H7 (cell line): Measurements from ENCODE around the gene EXOSC6. TPM values are rescaled to one million over a fixed set of nuclear protein-coding genes. Genes with fewer than 3 reads are reported as not detected.
"Not testable (repeated sequence)": the region's sequence is repeated elsewhere in the genome, so short reads cannot be mapped to it uniquely, and the experiment has no call there.

ENCODE experiments used
- DNase-seq: peaks from one replicate; pipeline ENCODE4 v3.0.0; 2012
- H3K27me3 ChIP-seq: 2 replicates; pipeline ENCODE4 v1.6.0; 2011; ENCODE audit warnings: mild to moderate bottlenecking, low read length; ENCODE audit not compliant: control insufficient read depth, insufficient read depth
- H3K36me3 ChIP-seq: replicated peaks from 2 replicates; pipeline ENCODE4 v1.5.1; 2011; ENCODE audit warnings: low read length; ENCODE audit not compliant: control insufficient read depth, insufficient read depth
- H3K4me3 ChIP-seq: 2 replicates; pipeline ENCODE4 v1.5.1; 2011; ENCODE audit warnings: low read depth, mild to moderate bottlenecking, control low read depth, low read length, moderate library complexity; ENCODE audit not compliant: insufficient read depth
- total RNA-seq: library from RNA; depleted of rRNA; stranded (reverse); fragments of >200 nt; shearing (Covaris generic); gene quantifications from 2 replicates; pipeline ENCODE4 v1.2.3, GENCODE V29; 2014

The EXOSC6 gene
- total RNA-seq, 1 experiment from 2014 or later: 18.4 TPM

GRCh38 chr16:70267922-70268321 lies 16.2 kb upstream of the EXOSC6 start:
- peaks cover 68% of the 10 kb centered on the region for H3K36me3 ChIP-seq
- not testable (repeated sequence) for H3K4me3 ChIP-seq, H3K27me3 ChIP-seq, DNase-seq

- Histone ChIP-seq H3K27me3 (no peaks in the 10 kb centered on the region), H3K36me3 (peaks cover 69% of the 10 kb centered on the region), H3K4me3 (no peak overlapping the region)
- peak; percentile 85 for DNase-seq
These were observed 15.8 kb upstream of the EXOSC6 start for GRCh38 chr16:70267516-70267915.

- not testable (repeated sequence) for H3K4me3 ChIP-seq, DNase-seq, H3K27me3 ChIP-seq
- H3K36me3 ChIP-seq: peaks cover 72% of the 10 kb centered on the region
These were observed 8.2 kb upstream of the EXOSC6 start for GRCh38 chr16:70259903-70260302.

DNA sequence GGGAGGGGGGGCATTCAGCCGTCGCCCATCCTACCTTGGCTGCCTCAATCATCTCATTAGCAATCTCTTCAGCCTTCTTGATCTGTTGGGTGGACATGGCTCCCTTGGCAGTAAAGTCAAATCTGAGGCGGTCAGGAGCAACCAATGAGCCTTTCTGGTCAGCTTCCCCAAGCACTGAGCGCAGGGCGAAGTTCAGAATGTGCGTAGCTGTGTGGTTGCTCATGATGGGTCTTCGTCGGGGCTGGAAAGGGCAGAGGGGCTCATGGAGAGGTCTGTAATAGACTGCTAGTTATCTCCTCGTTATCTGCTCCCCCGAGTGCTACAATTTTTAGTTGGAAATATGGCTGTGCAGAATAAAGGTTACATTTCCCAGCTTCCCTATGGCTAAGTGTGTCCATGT lies 7.2 kb upstream of the EXOSC6 start:
- DNase-seq: no peak

GRCh38 chr16:70258065-70258464 lies 6.3 kb upstream of the EXOSC6 start:
- Histone ChIP-seq H3K36me3 (peaks cover 79% of the 10 kb centered on the region), H3K27me3 (no peaks in the 10 kb centered on the region), H3K4me3 (no peak overlapping the region)
- no peak for DNase-seq

More for the DNA sequence above, 7.2 kb upstream of the EXOSC6 start:
- H3K36me3 ChIP-seq: peaks cover 77% of the 10 kb centered on the region
- no peak overlapping the region for H3K4me3 ChIP-seq
- H3K27me3 ChIP-seq: no peaks in the 10 kb centered on the region

DNA sequence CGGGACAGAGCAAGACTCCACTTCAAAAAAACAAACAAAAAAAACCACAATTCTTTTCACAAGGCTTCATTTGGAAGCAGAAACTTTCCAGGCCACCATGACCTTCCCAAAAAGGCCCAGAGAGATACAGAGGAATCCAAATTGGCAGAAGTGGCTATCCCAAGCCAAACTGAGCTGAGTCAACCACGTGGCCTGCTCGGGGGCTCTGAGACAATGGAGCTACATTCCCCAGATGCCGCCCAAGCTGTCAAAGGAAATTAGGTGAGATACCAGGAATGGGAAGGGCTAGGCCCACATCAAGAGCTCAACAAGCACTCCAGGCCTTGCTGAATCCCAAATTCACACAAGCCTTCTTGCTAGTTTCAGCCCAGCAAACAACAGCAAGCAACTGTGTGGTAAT lies 5.7 kb upstream of the EXOSC6 start:
- Histone ChIP-seq H3K27me3 (no peaks in the 10 kb centered on the region), H3K36me3 (peaks cover 82% of the 10 kb centered on the region), H3K4me3 (no peak overlapping the region)
- DNase-seq: no peak

DNA sequence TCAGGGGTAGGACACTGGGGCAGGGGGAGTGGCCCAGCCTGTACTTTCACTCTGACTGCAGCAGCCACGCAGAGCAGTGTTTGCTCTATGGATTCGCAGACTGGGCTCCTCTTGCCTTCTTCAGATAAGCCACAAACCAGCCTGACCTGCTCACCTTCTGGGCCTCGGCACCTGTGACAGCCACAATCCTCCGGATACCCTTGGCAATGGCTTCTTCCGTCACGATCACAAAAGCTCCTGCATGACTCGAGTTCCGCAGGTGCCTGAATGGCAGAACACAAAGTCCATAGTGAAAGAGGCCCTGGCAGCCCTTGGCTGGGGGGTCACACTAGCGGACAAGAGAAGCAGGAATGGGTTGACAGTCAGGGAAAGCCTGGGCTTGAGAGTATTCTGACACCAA lies 3.8 kb upstream of the EXOSC6 start:
- Histone ChIP-seq H3K36me3 (peaks cover 73% of the 10 kb centered on the region), H3K27me3 (no peaks in the 10 kb centered on the region)
- no peak for DNase-seq

GRCh38 chr16:70254965-70255286 lies 3.2 kb upstream of the EXOSC6 start:
- DNase-seq: no peak
- Histone ChIP-seq H3K27me3 (no peaks in the 10 kb centered on the region), H3K4me3 (no peak overlapping the region), H3K36me3 (peaks cover 67% of the 10 kb centered on the region)

More for the DNA sequence above, 3.8 kb upstream of the EXOSC6 start:
- no peak overlapping the region for H3K4me3 ChIP-seq

- Histone ChIP-seq H3K4me3 (no peak overlapping the region), H3K27me3 (no peaks in the 10 kb centered on the region), H3K36me3 (peaks cover 63% of the 10 kb centered on the region)
- DNase-seq: no peak
These were observed 2.6 kb upstream of the EXOSC6 start for GRCh38 chr16:70254180-70254964.

GRCh38 chr16:70253291-70254106 lies 1.8 kb upstream of the EXOSC6 start:
- peak; percentile 77 for DNase-seq
- Histone ChIP-seq H3K36me3 (peaks cover 56% of the 10 kb centered on the region), H3K27me3 (no peaks in the 10 kb centered on the region), H3K4me3 (no peak overlapping the region)

- Histone ChIP-seq H3K4me3 (no peak overlapping the region), H3K36me3 (peaks cover 46% of the 10 kb centered on the region), H3K27me3 (no peaks in the 10 kb centered on the region)
- peak; percentile 80 for DNase-seq
These were observed 732 bp upstream of the EXOSC6 start for GRCh38 chr16:70252355-70252988.

DNA sequence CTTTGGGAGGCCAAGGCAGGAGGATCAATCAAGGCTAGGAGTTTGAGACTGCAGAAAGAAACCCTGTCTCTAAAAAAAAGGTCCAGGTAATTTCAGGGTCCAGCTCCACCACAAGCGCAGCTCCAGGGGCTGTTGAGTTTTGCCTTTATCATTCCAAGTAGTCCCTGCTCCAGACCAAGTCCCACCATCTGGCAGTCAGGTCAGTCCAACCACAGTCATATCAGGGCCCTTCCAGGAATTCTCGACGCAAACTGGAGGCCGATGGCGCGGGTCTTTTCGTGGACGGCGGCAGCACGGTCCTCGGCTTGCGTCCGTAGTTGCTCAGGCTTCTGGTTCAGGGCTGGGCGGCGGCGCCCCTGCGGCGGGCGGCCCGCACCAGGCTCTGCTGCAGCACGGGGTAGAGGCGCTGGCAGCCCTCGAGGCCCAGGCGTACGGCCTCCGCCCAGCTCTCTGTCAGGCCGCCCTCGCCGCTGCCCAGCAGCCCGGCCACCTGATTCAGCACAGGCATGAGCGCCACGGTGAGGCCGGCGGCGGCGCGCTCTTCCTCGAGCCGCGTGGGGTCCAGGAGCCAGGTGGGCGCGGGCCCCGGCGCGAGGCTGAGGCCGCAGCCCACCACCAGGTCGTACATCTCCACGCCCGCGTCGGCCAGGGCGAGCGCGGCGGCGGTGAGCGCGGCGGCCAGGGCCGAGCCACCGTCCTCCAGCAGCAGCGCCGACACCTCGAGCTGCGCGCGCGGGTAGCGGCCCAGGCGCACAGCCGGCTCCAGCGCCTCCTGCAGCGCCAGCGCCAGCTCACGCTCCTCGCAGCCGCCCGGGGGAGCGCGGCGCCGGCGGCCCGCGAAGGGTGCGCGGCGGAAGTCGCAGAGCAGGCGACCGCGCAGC lies 752 bp downstream of the EXOSC6 start:
- no peaks in the 10 kb centered on the region for H3K27me3 ChIP-seq
- peak; percentile 83 for DNase-seq
- H3K36me3 ChIP-seq: peaks cover 37% of the 10 kb centered on the region
- H3K4me3 ChIP-seq: peak overlapping the region; percentile 75

- H3K36me3 ChIP-seq: peaks cover 26% of the 10 kb centered on the region
- not testable (repeated sequence) for DNase-seq, H3K4me3 ChIP-seq, H3K27me3 ChIP-seq
These were observed 2.0 kb downstream of the EXOSC6 start for GRCh38 chr16:70249697-70250096.

GRCh38 chr16:70238773-70239172 lies 13.0 kb downstream of the EXOSC6 start:
- not testable (repeated sequence) for H3K4me3 ChIP-seq, H3K27me3 ChIP-seq, DNase-seq, H3K36me3 ChIP-seq
